G401 (cell line): ENCODE data around the gene PNLIP. TPM values are rescaled to one million over a fixed set of nuclear protein-coding genes. Genes with fewer than 3 reads are reported as not detected.

Experiments used
- DNase-seq: peaks from one replicate; pipeline ENCODE4 v3.0.0-alpha.2; 2015; ENCODE audit warnings: low spot score
- in situ Hi-C: cut with HindIII; loops from 2 replicates; pipeline ENCODE4 v1.10.0; 2016; ENCODE audit warnings: low sequenced_read_pairs, mixed read lengths
- total RNA-seq: library from RNA; depleted of rRNA; stranded (reverse); fragments of >200 nt; shearing (Covaris generic); gene quantifications from 2 replicates; pipeline ENCODE4 v1.2.3, GENCODE V29; 2014; rRNA removed

PNLIP gene
- total RNA-seq, 1 experiment from 2014 or later: not detected

DNA sequence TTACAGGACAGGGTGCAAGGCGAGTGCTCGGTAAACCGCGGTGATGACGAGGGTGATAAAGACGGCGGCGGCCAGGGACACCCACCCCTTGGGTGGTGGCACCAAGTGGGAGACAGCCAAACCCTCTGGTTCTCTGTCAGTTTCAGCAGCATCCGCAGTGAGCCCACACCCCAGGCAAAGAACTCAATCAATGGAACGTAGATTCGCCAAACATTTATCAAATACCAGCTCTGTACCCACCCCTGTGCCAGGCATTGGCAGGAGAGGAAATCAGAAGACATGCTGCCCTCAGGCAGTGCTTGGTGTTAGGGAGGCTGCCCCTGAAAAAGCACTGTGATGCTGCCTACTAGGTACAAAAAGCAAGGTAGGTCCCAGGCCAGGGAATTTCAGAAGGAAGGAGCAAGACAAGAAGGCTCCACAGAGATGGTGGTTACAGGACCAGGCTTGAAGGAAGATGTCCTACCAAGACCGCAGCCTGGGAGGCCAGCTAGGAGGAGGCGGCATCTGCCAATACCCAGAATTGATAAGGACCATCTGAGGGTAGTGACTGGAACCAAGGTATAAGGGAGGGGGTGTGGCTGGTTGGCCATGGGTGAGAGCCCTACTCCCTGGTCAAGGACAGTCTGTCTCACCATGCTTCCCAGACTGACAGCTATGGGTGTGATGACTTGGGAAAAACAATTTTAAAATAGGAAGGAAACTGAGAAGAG is 64.9 kb downstream of the PNLIP start:
- in situ Hi-C loops: no loop called here

DNA sequence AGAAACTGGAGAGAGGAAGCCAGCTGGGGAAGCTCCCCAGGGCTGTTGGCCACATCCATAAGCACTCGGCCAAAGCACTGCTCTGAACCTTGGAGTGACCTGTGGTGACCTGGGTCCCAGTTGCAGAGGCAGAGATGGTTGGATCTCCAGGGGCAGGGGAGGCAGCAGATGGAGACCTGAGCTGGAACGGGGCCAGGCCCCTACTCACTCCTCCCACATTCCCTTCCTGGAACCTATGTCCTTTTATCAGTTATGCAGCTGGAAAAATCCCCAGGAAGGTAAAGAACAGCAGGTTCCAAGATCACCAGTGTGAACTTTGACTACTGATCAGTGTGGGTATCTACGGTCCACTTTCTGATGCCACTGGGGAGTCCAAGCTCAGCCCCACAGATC is 65.4 kb downstream of the PNLIP start:
- in situ Hi-C loops: no loop called here
- DNase-seq: no peak

More for the DNA sequence above, 64.9 kb downstream of the PNLIP start:
- DNase-seq: no peak

DNA sequence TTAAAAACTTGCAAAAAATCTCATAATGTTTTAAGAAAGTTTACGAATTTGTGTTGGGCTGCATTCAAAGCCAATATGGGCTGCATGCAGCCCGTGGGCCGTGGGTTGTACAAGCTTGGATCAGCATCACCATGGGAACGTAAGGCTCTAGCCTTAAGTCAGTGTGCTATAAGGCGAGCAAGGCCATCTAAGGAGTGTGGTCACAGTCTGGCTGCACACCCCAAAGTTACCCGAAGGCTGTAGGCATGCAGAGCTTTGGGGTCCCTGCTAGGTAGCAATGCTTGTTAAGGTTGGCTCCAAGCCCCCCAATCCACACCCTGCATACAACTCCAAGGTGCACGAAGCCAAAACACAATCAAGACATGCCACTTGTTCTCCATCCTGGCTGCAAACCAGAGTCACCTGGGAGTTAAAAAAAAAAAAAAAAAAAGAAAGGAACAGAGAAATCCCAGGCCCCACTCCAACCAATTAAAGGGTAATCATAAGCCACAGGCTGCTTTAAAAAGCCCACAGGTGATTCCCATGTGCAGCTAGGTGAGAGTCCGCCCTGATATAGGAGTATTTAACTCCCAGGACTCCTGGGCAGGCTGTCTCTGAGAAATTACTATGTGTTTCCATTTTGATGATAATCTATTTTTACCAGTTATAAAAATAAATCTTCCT is 66.5 kb downstream of the PNLIP start:
- in situ Hi-C loops: no loop called here
- no peak for DNase-seq

DNA sequence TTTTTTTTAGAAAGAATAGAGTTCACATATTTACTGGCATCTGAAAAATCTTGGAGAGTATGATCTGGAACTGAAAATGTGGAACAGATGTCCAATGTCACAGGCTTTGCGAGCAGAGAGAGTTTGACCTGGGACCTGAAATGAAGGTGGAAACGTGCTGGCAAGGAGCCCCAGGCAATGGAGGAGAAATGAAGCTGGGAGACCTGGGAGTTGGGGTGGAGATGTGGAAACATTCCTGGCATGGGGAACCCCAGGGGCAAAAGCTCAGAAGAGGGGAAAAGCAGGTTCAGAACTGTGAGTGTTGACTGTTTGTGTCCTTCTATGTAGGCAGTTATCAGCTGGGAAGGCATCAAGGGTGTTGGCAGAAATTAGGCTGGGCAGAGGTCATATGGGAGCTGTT is 67.7 kb downstream of the PNLIP start:
- in situ Hi-C loops: no loop called here
- DNase-seq: no peak

DNA sequence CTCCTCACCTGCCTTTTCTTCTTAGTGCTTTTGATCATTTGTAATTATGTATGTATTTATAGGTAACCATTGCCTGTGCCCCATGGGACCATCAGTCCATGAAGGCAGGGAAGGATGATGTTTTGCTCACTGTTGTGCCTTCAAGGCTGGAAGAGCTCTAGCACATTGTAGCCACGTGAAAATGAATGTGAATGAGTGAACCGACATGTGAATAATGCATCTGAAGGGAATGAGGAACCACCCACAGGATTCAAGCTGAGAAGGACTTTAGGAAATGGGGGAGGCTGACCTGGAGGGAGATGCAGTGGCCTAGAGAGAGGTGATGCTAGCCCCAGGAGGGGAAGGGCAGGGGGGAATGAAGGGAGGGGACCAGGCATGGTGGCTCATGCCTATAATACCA is 69.1 kb downstream of the PNLIP start:
- DNase-seq: no peak
- in situ Hi-C loops: no loop called here

DNA sequence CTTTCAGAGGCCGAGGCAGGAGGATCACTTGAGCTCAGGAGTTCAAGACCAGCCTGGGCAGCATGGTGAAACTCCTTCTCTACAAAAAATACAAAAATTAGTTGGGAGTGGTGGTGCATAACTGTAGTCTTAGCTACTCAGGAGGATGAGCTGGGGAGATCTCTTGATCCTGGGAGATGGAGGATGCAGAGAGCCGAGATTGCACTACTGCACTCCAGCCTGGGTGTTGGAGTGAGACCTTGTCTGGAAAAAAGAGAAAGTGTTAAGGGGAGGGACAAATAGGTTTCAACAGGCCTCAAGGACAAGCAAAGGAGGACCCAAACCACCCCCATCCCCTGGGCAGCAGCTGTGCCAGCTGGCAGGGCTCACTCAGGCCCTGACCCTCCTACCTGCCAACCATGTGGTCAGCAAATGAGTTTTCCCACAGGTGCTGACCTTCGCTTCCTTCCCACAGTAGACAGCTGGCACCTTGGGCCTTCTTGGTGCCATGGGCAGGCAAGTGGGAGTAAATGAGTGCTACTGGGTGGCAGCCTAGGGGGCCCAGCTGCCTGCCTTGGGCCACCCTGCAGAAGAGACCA is 69.6 kb downstream of the PNLIP start:
- DNase-seq: no peak
- in situ Hi-C loops: no loop called here

Other genes with a start within 250 kb of the PNLIP start
- gene CCDC172, start 221.5 kb upstream of the PNLIP start, total RNA-seq: not detected in 2 replicates
- not detected in 2 replicates for gene PNLIPRP3, start 118.1 kb upstream of the PNLIP start, total RNA-seq
- gene PNLIPRP1, start 45.0 kb downstream of the PNLIP start, total RNA-seq: not detected in 2 replicates
- gene PNLIPRP2, start 75.0 kb downstream of the PNLIP start, total RNA-seq: not detected in 2 replicates
- 0.18 and 0.47 TPM in 2 replicates for gene HSPA12A, start 196.6 kb downstream of the PNLIP start, total RNA-seq